Measurements from ENCODE around the gene CENPM.
A peak's percentile ranks its signal among the peaks of the same experiment; 100 is the strongest.

CENPM gene

DNA sequence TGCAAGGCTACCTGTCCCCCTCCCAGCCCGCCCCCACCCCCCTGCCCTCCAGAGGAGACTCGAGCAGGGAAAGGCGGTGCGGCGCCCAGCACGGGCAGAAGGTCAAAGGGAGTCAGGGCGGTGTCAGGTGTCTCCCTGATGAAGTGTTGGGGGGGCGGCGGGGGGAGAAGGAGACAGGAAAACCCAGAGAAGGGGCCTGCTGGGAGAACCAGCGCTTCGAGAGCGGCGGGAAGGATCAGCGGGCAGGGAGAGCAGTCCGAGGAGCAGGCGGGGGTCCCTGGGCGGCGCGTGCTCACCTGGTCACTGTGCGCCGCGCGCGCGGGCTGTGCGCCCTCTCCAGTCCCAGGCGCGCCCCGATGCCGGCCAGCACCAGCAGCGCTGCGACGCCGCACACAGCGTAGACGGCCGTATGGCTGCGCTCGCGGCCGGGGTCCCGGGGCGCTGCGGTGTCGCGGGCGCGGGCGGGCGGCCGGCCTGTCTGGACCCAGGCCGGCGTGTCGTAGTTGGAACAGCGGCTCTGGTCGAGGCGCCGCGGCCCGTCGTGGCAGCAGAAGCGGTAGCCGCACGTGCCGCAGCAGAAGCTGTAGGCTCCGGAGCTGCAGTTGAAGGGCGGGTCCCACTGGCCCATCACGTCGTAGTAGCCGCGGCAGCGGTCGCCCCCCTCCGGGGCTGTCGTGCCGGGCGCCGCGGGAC, 33.0 kb downstream of the CENPM start:
- no peak for DNase-seq (ENCODE audit: low spot score)

DNA sequence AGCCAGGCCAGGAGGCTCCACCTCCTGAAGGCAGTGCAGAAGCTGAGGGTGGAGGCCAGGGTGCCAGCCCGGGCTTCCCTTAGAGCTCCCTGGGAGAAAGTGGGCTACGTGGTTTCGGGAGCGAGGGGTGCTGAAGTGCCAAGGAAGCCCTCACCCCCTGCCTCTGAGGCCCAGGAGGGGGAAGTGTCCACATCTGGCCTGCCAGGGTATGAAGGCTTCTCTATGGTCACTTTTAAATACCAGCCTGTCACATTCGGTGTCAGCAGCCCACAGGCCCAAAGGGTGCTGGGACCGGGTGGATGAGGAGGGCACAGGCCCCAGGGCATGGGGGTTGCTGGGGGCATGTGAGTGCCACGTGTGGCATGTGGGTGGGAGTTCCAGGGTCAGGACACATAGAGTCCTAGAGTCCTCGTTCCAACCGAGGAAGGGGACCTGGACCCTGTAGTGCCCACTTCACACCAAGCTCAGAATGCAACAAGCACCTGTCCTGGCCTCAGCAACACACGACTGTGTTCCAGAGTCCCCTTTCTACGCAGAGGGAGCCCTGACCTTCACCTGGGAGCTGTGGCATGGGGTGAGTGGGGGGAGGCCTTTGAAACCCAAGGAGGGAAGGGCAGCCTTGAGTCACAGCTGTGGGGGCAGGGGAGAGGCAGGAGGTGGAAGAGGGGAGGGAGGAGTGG, 33.8 kb downstream of the CENPM start:
- no peak for DNase-seq (ENCODE audit: low spot score)

DNA sequence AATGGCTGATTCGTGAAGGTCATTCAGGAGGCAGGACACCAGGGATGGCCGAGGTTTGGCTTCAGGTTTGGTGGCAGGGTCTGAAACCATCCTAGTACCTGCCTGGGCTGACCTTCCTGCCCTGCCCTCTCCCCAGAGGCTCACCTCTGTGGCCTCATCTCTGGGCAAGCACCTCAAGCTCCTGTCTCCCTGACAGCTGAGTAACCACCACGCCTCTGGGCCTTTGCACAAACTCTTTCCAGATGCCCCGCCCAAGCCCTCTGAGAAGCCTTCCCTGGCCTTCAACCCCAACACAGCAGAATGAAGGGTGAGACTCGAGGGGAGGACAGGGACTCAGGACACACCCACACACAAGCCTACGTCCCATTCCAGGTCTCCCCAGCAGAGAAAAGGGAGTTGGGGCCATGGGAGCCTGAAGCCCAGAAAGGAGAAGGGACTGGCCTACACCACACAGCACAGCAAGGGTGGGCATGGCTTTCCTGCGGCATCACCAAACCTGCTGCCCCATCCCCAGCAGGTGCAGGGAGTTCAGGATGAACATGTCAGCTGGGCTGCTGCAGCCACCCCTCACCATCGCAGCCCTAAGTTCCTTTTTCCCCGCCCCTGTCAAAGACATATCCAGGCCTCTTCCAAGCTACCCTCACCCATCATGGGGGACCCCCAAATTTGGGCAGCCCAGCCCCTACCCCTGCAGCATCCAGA, 34.5 kb downstream of the CENPM start:
- DNase-seq (ENCODE audit: low spot score) = no peak

GRCh38 chr22:41911001-41911611, 35.8 kb downstream of the CENPM start:
- no peak for DNase-seq (ENCODE audit: low spot score)

DNA sequence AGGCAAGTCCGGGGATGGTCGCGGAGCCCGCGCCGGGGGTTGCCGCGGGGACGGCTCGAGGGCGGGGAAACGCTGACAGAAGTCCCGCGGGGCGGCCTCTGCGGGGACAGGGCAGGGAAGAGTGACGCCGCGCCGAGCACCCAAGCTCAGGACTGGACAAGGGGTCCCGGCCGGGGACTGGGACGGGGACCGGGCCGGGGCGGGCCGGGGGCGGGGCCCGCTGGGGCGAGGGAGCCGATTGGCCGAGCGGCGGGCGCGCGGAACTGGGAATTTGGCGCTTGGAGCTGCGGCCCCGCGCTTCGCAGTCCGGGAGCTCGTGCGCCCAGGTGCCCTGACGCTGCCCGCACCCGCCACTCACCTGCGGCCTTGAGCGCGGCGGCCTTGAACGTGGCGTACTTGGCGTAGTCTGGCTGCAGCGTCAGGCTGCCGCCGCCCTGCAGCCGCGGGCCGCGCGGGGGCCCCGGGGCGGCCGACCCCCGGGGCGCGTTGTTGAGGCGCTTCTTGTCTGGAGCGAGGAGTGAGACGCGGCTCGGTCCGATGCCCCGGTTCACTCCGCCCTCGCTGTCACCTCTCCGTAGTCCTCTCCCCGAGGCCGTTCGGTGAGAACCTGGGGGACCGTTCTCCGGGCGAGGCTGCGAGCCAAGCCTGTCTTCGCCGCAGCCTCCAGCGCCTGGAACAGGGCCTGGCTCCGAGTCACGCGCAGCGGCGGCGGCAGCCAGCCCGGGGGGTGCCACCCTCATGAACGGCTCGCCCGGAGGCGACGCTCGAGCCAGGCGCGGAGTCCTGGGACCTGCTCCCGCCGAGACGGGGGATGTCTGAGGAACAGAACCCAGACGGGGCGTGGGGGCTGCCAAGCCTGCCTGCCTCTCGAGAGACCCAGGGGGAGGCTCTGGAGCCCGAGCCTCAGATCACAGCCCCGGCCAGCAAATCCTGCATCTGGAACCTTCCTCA, 36.6 kb downstream of the CENPM start:
- DNase-seq (ENCODE audit: low spot score) = peak; percentile 56

DNA sequence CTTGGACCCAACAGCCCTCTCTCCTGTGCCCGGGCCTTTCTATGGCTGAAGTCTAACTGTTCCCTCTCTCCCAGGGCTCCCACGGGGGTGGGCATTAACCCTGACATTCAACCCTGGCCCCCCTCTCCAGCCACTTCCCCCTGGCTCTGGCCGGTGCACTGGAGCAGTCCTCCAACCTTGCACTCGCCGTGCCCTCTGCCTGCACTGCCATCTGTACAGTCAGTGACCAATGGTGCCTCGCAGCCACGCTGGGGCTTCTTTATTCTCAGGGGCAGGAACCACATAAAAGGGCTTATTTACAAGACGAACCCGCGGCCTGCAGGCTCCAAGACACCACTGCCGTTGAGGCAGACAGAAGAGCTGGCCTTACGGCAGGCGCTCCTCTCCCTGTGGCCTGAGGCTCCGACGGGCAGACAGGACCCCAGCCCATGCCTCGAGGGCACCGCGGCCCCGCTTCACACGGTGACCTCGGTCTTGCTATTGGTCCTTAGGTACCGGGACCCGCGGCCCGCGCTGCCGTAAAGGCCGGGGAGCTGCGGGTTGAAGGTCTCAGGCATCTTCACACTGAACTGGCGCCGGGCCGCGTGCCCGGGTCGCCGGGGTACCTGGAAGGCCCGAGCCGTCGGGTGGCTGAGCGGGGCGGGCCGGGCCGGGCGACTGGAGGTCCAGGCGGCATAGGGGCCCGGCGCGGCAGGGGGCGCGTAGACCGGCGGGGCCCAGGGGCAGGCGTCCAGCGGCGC, 37.5 kb downstream of the CENPM start:
- DNase-seq (ENCODE audit: low spot score) = no peak

DNA sequence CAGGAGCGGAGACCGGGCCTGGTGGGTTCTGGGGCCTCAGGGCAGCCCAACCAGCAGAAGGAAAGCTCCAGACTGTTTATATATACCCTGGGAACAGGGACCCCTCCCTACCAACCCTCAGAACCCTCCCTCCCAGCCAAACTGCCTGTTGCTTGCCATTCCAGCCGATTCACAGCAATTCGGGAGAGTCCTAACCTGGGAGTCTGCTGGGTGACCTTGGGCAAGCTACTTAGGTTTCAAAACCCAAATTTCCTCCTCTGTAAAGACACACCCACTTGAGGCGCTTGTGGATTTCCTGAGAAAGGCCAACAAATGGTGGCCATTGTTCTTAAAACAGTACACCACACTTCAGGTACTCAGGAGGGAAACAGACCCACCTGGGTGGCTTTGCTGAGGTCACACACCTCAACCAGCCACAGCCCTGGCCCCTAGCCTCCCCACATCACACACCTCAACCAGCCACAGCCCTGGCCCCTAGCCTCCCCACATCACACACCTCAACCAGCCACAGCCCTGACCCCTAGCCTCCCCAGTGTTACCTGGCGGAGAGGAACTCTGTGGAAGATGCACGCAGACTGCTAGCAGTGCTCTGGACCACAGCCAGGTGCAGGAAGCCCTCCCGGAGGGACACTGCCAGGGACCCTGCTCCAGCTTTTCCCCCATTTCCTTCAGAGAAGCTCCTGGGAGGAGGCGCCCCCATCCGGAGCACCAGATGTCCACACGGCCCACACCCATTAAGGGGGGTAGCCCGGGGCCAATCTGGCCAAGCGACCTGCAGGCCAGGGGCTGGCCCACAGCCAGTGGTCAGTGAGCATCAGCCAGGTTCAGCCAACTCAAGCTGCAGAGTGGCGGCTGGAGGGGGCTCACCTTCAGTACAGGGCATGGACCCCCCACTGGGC, 38.3 kb downstream of the CENPM start:
- DNase-seq (ENCODE audit: low spot score) = no peak

- DNase-seq (ENCODE audit: low spot score) = no peak
Observed at GRCh38 chr22:41907436-41908401, 39.2 kb downstream of the CENPM start.

GRCh38 chr22:41906822-41907221, 40.1 kb downstream of the CENPM start:
- no peak for DNase-seq (ENCODE audit: low spot score)

GRCh38 chr22:41905411-41906202, 41.3 kb downstream of the CENPM start:
- DNase-seq (ENCODE audit: low spot score) = no peak

GRCh38 chr22:41904450-41905410, 42.2 kb downstream of the CENPM start:
- no peak for DNase-seq (ENCODE audit: low spot score)

GRCh38 chr22:41902932-41903421, 44.0 kb downstream of the CENPM start:
- no peak for DNase-seq (ENCODE audit: low spot score)

DNA sequence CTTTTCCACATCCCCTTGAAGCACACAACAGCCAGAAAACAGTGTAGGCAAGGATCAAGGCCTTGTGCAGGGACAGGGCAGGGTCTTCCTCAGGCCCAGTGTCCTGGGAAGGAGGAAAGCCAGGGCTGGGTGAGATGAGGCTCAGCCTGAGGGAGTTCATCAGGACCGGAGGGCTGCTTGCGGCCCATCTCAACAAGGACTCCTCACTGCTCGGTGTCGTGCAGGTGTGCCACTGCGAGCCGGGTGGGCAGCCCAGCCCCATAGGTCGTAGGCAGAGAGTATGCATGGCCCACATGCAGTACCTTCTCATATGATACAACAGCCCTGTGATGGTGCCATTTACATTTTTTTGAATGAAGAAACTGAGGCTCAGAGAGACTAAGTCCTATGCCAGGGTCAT, 44.9 kb downstream of the CENPM start:
- DNase-seq (ENCODE audit: low spot score) = no peak

GRCh38 chr22:41900652-41901312, 46.2 kb downstream of the CENPM start:
- no peak for DNase-seq (ENCODE audit: low spot score)

- DNase-seq (ENCODE audit: low spot score) = no peak
Observed at GRCh38 chr22:41899992-41900651, 46.8 kb downstream of the CENPM start.
